GM12878 (cell line): ENCODE data around the gene BRDT. TPM values are rescaled to one million over a fixed set of nuclear protein-coding genes. Genes with fewer than 3 reads are reported as not detected.

Source experiments
- ATAC-seq: fragments of 200-7000 bp; cut with Tn5 transposase; 3 replicates; pipeline ENCODE4 v1.9.1; 2020; ENCODE audit warnings: mild to moderate bottlenecking, moderate library complexity
- BruUV-seq: library from RNA; stranded (reverse); fragments of 400-500 nt; replicated peaks from 2 replicates; lab custom pipeline; 2021; lab: Mats Ljungman, UMichigan
- CTCF ChIA-PET: fragments of 300-600 bp; sonication (Branson Sonifier 250); formaldehyde crosslinking; extraction: SDS; loops from one replicate; lab custom pipeline; 2021; ENCODE audit warnings: inconsistent platforms; lab: Yijun Ruan, JAX
- POLR2A ChIA-PET: fragments of 350-600 bp; formaldehyde crosslinking; extraction: SDS; loops from one replicate; lab custom pipeline; 2021; ENCODE audit warnings: inconsistent platforms; lab: Charles Lee
- RAD21 ChIA-PET: fragments of 300-600 bp; sonication (Branson Sonifier 250); formaldehyde crosslinking; loops from one replicate; lab custom pipeline; 2023; ENCODE audit warnings: antibody characterized with exemption; ENCODE audit not compliant: unreplicated experiment; lab: Charles Lee
- SMC1A ChIA-PET: fragments of 300-600 bp; sonication (Branson Sonifier 250); formaldehyde crosslinking; loops from one replicate; lab custom pipeline; 2023; ENCODE audit not compliant: unreplicated experiment, uncharacterized antibody; lab: Charles Lee
- DNase-seq: peaks from one replicate; pipeline ENCODE4 v3.0.0-alpha.2; 2011; ENCODE audit warnings: low read depth, low spot score
- FAIRE-seq: peaks from 3 replicates; lab custom pipeline; 2011; peaks lifted over from hg19 to GRCh38; lab: Jason Lieb, UNC
- H2AFZ ChIP-seq: 2 replicates; pipeline ENCODE4 v1.6.0; 2011; ENCODE audit warnings: low read depth, low read length, control low read depth; ENCODE audit not compliant: control insufficient read depth
- H3K27ac ChIP-seq: 2 replicates; pipeline ENCODE4 v1.5.1; 2011; ENCODE audit warnings: control low read depth; ENCODE audit not compliant: control insufficient read depth, insufficient read depth
- H3K27me3 ChIP-seq, 2 experiments: replicated peaks in 1 of 2; 2 replicates each; pipeline versions ENCODE4 v1.6.0 to v1.6.1; 2011; ENCODE audit warnings: low read length in 1 of 2; ENCODE audit not compliant: control insufficient read depth in 2 of 2, insufficient read depth in 2 of 2
- H3K36me3 ChIP-seq, 2 experiments: 2 replicates each; pipeline ENCODE4 v1.5.1; 2011; ENCODE audit warnings: low read length in 1 of 2; ENCODE audit not compliant: control insufficient read depth in 2 of 2, insufficient read depth in 2 of 2
- H3K4me1 ChIP-seq: 2 replicates; pipeline ENCODE4 v1.6.1; 2011; ENCODE audit warnings: mild to moderate bottlenecking, low read length, moderate library complexity, mixed read lengths; ENCODE audit not compliant: control insufficient read depth, insufficient read depth
- H3K4me2 ChIP-seq: 2 replicates; pipeline ENCODE4 v1.6.0; 2011; ENCODE audit warnings: control low read depth; ENCODE audit not compliant: control insufficient read depth, insufficient read depth
- H3K4me3 ChIP-seq: fragments of 200-600 bp; sonication (generic); 2 replicates; pipeline ENCODE4 v1.5.1; 2016
- H3K79me2 ChIP-seq: 2 replicates; pipeline ENCODE4 v1.6.0; 2011; ENCODE audit warnings: low read length; ENCODE audit not compliant: control insufficient read depth, insufficient read depth
- H3K9ac ChIP-seq: 2 replicates; pipeline ENCODE4 v1.8.0; 2011; ENCODE audit warnings: low read length, control low read depth, mixed read lengths; ENCODE audit not compliant: control insufficient read depth, insufficient read depth
- H3K9me3 ChIP-seq: replicated peaks from 3 replicates; pipeline ENCODE4 v1.5.1; 2011; ENCODE audit warnings: mild to moderate bottlenecking, low read length; ENCODE audit not compliant: control insufficient read depth, insufficient read depth
- H4K20me1 ChIP-seq: 2 replicates; pipeline ENCODE4 v1.6.0; 2011; ENCODE audit not compliant: control insufficient read depth, insufficient read depth
- CBX3 ChIP-seq: fragments of 200-600 bp; sonication (generic); IDR thresholded peaks from 2 replicates; pipeline ENCODE4 v1.6.1; 2016; ENCODE audit warnings: low read depth, borderline replicate concordance
- CEBPB ChIP-seq, 2 experiments: fragments of 150-350 bp in 1 of 2; IDR thresholded peaks; 2 replicates each; pipeline ENCODE4 v1.6.1; 2012 to 2014; ENCODE audit warnings: low read depth in 2 of 2, low read length in 2 of 2, borderline replicate concordance in 1 of 2, inconsistent platforms in 1 of 2
- CHD4 ChIP-seq: fragments of 200-600 bp; sonication (generic); IDR thresholded peaks from 2 replicates; pipeline ENCODE4 v1.6.1; 2016; ENCODE audit warnings: mild to moderate bottlenecking
- CREM ChIP-seq: IDR thresholded peaks from 2 replicates; pipeline ENCODE4 v1.6.1; 2014; ENCODE audit warnings: antibody characterized with exemption, low read depth
- E2F8 ChIP-seq: fragments of 450-650 bp; IDR thresholded peaks from 2 replicates; pipeline ENCODE4 v1.6.1; 2018; ENCODE audit warnings: mild to moderate bottlenecking, low read depth, moderate library complexity; ENCODE audit not compliant: partially characterized antibody
- FOS ChIP-seq: IDR thresholded peaks from 3 replicates; pipeline ENCODE4 v1.6.1; 2011; ENCODE audit warnings: borderline replicate concordance; ENCODE audit not compliant: insufficient read length; ENCODE audit errors: extremely low read depth
- FOXK2 ChIP-seq: fragments of 450-650 bp; IDR thresholded peaks from 2 replicates; pipeline ENCODE4 v1.6.1; 2017; ENCODE audit warnings: mild to moderate bottlenecking, moderate library complexity
- JUNB ChIP-seq: IDR thresholded peaks from 2 replicates; pipeline ENCODE4 v1.6.1; 2016; ENCODE audit warnings: antibody characterized with exemption, mild to moderate bottlenecking
- MEF2A ChIP-seq: IDR thresholded peaks from 2 replicates; pipeline ENCODE4 v1.6.1; 2011; ENCODE audit warnings: low read depth, mild to moderate bottlenecking, low read length, moderate library complexity; ENCODE audit not compliant: insufficient read depth
- RELA ChIP-seq: fragments of 450-650 bp; IDR thresholded peaks from 2 replicates; pipeline ENCODE4 v1.8.0; 2014; ENCODE audit warnings: borderline replicate concordance; ENCODE audit not compliant: partially characterized antibody
- SREBF2 ChIP-seq: IDR thresholded peaks from 2 replicates; pipeline ENCODE4 v1.6.1; 2012; ENCODE audit warnings: mild to moderate bottlenecking, low read length
- SUPT20H ChIP-seq: IDR thresholded peaks from 2 replicates; pipeline ENCODE4 v1.6.1; 2011; ENCODE audit warnings: low read depth, mild to moderate bottlenecking, low read length, moderate library complexity, borderline replicate concordance; ENCODE audit not compliant: control insufficient read depth
- TARDBP ChIP-seq: IDR thresholded peaks from 2 replicates; pipeline ENCODE4 v1.6.1; 2016; ENCODE audit warnings: borderline replicate concordance
- ZBED1 ChIP-seq: IDR thresholded peaks from 2 replicates; pipeline ENCODE4 v1.6.1; 2016; ENCODE audit warnings: borderline replicate concordance
- ZNF217 ChIP-seq: fragments of 450-650 bp; IDR thresholded peaks from 2 replicates; pipeline ENCODE4 v1.6.1; 2017; ENCODE audit warnings: antibody characterized with exemption, mild to moderate bottlenecking
- ZNF24 ChIP-seq: fragments of 450-650 bp; IDR thresholded peaks from 2 replicates; pipeline ENCODE4 v1.6.1; 2017; ENCODE audit warnings: antibody characterized with exemption, mild to moderate bottlenecking
- ZSCAN29 ChIP-seq: fragments of 450-650 bp; IDR thresholded peaks from 2 replicates; pipeline ENCODE4 v1.6.1; 2017; ENCODE audit warnings: mild to moderate bottlenecking, moderate library complexity
- WGBS: methylation state at CpG from one replicate; pipeline ENCODE4 v1.1.6; 2016; ENCODE audit warnings: low lambda C conversion rate; ENCODE audit not compliant: insufficient replicate concordance, insufficient coverage; ENCODE audit errors: missing lambda C conversion rate; 5-methylcytosine and 5-hydroxymethylcytosine counted together
- in situ Hi-C: fragments of 300-500 bp; cut with MboI; formaldehyde crosslinking; loops from 9 replicates; pipeline ENCODE4 v1.14.3; 2018; ENCODE audit warnings: mixed read lengths
- intact Hi-C: fragments of 100-400 bp; cut with micrococcal nuclease; formaldehyde crosslinking; loops from one replicate; pipeline ENCODE4 v1.14.2; 2022; ENCODE audit not compliant: unreplicated experiment
- polyA plus RNA-seq, 11 experiments: library from polyadenylated mRNA; depleted of rRNA in 4 of 11; unstranded in 6 of 11; stranded (reverse) in 5 of 11; fragments of >200 nt; fragmentation: Nextera tagmentation in 4 of 11; fragmentation: Illumina TruSeq in 1 of 11; extraction: Ambion mirVana in 4 of 11; extraction: Trizol in 1 of 11; gene quantifications; 1 replicate in 1 of 11; 2 replicates in 10 of 11; pipeline versions ENCODE4 v1.2.1 to v1.2.3, GENCODE V29; 2011 to 2016; ENCODE audit warnings: inconsistent platforms in 2 of 11, missing spikeins in 2 of 11, low read depth in 1 of 11
- total RNA-seq, 4 experiments: library from RNA; depleted of rRNA in 3 of 4; stranded (reverse); fragments of >200 nt in 3 of 4; fragmentation: Illumina TruSeq in 1 of 4; extraction: Trizol in 1 of 4; gene quantifications; 2 replicates each; pipeline versions ENCODE4 v1.2.1 to v1.2.3, GENCODE V29; 2013 to 2021
- TF ChIP-seq, protein P1 (sequence below): fragments of 150-350 bp; IDR thresholded peaks from 2 replicates; pipeline ENCODE4 v1.6.1; 2014; ENCODE audit warnings: mild to moderate bottlenecking, low read depth, low read length

Gene BRDT
- total and polyA plus RNA-seq, 10 of the 15 experiments (the other 5 are each of a cell fraction or from before 2014, with no cell fraction given) = 0.02 to 0.11 TPM; not detected in 8

GRCh38 chr1:92016720-92017316, 67.6 kb downstream of the BRDT start:
- no peaks in the 10 kb centered on the region for H3K27me3 ChIP-seq
- ChIA-PET POLR2A (no interaction called here), SMC1A (no interaction called here), CTCF (no interaction called here), RAD21 (no interaction called here)
- in situ Hi-C loops (no loop called here), intact Hi-C loops (no loop called here)
- no peak overlapping the region for H3K27ac ChIP-seq
- no TSS peak for BruUV-seq
- TF ChIP-seq CHD4 = no peak
- TF ChIP-seq TARDBP = no peak
- no peak for TF ChIP-seq FOS
- TF ChIP-seq ZNF24 = no peak
- TF ChIP-seq SUPT20H = no peak
- TF ChIP-seq ZNF217 = no peak
- TF ChIP-seq CEBPB (IDR thresholded peaks at IDR 0.05; ENCODE audit: borderline replicate concordance in 1 of 2, low read depth in 2 of 2, low read length in 2 of 2) = no peak
- no peak for TF ChIP-seq CREM
- no peak for TF ChIP-seq RELA
- no peak for TF ChIP-seq CBX3
- TF ChIP-seq, protein P1, sequence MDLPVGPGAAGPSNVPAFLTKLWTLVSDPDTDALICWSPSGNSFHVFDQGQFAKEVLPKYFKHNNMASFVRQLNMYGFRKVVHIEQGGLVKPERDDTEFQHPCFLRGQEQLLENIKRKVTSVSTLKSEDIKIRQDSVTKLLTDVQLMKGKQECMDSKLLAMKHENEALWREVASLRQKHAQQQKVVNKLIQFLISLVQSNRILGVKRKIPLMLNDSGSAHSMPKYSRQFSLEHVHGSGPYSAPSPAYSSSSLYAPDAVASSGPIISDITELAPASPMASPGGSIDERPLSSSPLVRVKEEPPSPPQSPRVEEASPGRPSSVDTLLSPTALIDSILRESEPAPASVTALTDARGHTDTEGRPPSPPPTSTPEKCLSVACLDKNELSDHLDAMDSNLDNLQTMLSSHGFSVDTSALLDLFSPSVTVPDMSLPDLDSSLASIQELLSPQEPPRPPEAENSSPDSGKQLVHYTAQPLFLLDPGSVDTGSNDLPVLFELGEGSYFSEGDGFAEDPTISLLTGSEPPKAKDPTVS = no peak
- no peak for TF ChIP-seq SREBF2
- no peak for TF ChIP-seq JUNB
- no peak for TF ChIP-seq ZBED1
- no peak for TF ChIP-seq FOXK2
- TF ChIP-seq ZSCAN29 = no peak
- TF ChIP-seq MEF2A = no peak
- TF ChIP-seq E2F8 = no peak
- no peaks in the 10 kb centered on the region for H3K36me3 ChIP-seq
- H3K9ac ChIP-seq = no peak overlapping the region
- DNase-seq (no peak), FAIRE-seq (no peak), ATAC-seq (no peak)
- no peak overlapping the region for H2AFZ ChIP-seq
- H4K20me1 ChIP-seq = no peaks in the 10 kb centered on the region
- H3K4me1 ChIP-seq = no peaks in the 10 kb centered on the region
- 83% methylated on average over 5 of the region's 5 CpGs for WGBS
- no peaks in the 10 kb centered on the region for H3K9me3 ChIP-seq
- H3K79me2 ChIP-seq = no peaks in the 10 kb centered on the region
- no peak overlapping the region for H3K4me2 ChIP-seq
- no peak overlapping the region for H3K4me3 ChIP-seq
